ENCODE results near the gene NEB. TPM values are rescaled to one million over a fixed set of nuclear protein-coding genes. Genes with fewer than 3 reads are reported as not detected.

NEB gene
- total and polyA plus RNA-seq, 3 donors from 2014 or later = 5.5 to 18.6 (median 5.7) TPM

GRCh38 chr2:151490276-151490675 lies 244.0 kb downstream of the NEB start:
- Histone ChIP-seq H3K27ac (no peak overlapping the region), H3K9me3 (no peaks in the 10 kb centered on the region), H3K27me3 (no peaks in the 10 kb centered on the region), H3K36me3 (ENCODE audit: low read depth, missing control alignments) (no peaks in the 10 kb centered on the region), H3K4me1 (no peaks in the 10 kb centered on the region), H3K4me3 (no peak overlapping the region)
- no peak for DNase-seq
- TF ChIP-seq CTCF (IDR thresholded peaks at IDR 0.05) = no peak
- TF ChIP-seq POLR2A (IDR thresholded peaks at IDR 0.05) = no peak
- 94 to 96% methylated on average over 9 of the region's 9 CpGs for WGBS, 2 donors
- intact Hi-C loops (cut with DNase I; ENCODE audit: low total_unique reads) = no loop called here

GRCh38 chr2:151486053-151486452 lies 248.2 kb downstream of the NEB start:
- no peaks in the 10 kb centered on the region for H3K36me3 ChIP-seq (ENCODE audit: low read depth, missing control alignments)
- no peaks in the 10 kb centered on the region for H3K4me1 ChIP-seq
- H3K27ac ChIP-seq = no peak overlapping the region
- no peaks in the 10 kb centered on the region for H3K9me3 ChIP-seq
- H3K27me3 ChIP-seq = no peaks in the 10 kb centered on the region
- DNase-seq = no peak
- TF ChIP-seq POLR2A (IDR thresholded peaks at IDR 0.05) (no peak), CTCF (IDR thresholded peaks at IDR 0.05) (no peak)
- WGBS, 2 donors = 90 to 96% methylated on average over 1 of the region's 1 CpG
- intact Hi-C loops (cut with DNase I; ENCODE audit: low total_unique reads) = no loop called here
- no peak overlapping the region for H3K4me3 ChIP-seq

- H3K27me3 ChIP-seq = no peaks in the 10 kb centered on the region
- WGBS, 2 donors = 88 to 99% methylated on average over 4 of the region's 4 CpGs
- TF ChIP-seq POLR2A (IDR thresholded peaks at IDR 0.05) = no peak
- no peak for TF ChIP-seq CTCF (IDR thresholded peaks at IDR 0.05)
- no peak overlapping the region for H3K27ac ChIP-seq
- H3K4me3 ChIP-seq = no peak overlapping the region
- H3K9me3 ChIP-seq = no peaks in the 10 kb centered on the region
- DNase-seq = no peak
- H3K4me1 ChIP-seq = no peaks in the 10 kb centered on the region
- H3K36me3 ChIP-seq (ENCODE audit: low read depth, missing control alignments) = no peaks in the 10 kb centered on the region
- intact Hi-C loops (cut with DNase I; ENCODE audit: low total_unique reads) = no loop called here
Observed at GRCh38 chr2:151484100-151484499, 250.2 kb downstream of the NEB start.

- DNase-seq = no peak
- H3K9me3 ChIP-seq = no peaks in the 10 kb centered on the region
- intact Hi-C loops (cut with DNase I; ENCODE audit: low total_unique reads) = no loop called here
- H3K27me3 ChIP-seq = no peaks in the 10 kb centered on the region
- H3K4me1 ChIP-seq = no peaks in the 10 kb centered on the region
- no peaks in the 10 kb centered on the region for H3K36me3 ChIP-seq (ENCODE audit: low read depth, missing control alignments)
- H3K27ac ChIP-seq = no peak overlapping the region
- TF ChIP-seq CTCF (IDR thresholded peaks at IDR 0.05) = no peak
- no peak for TF ChIP-seq POLR2A (IDR thresholded peaks at IDR 0.05)
- 89 to 95% methylated on average over 6 of the region's 6 CpGs for WGBS, 2 donors
- no peak overlapping the region for H3K4me3 ChIP-seq
Observed at GRCh38 chr2:151483546-151483945, 250.7 kb downstream of the NEB start.

GRCh38 chr2:151482171-151482725 lies 252.0 kb downstream of the NEB start:
- Histone ChIP-seq H3K4me3 (no peak overlapping the region), H3K9me3 (no peaks in the 10 kb centered on the region), H3K27ac (no peak overlapping the region), H3K4me1 (no peaks in the 10 kb centered on the region), H3K36me3 (ENCODE audit: low read depth, missing control alignments) (no peaks in the 10 kb centered on the region), H3K27me3 (no peaks in the 10 kb centered on the region)
- no peak for TF ChIP-seq POLR2A (IDR thresholded peaks at IDR 0.05)
- DNase-seq = no peak
- WGBS, 2 donors = 77 to 94% methylated on average over 4 of the region's 4 CpGs
- intact Hi-C loops (cut with DNase I; ENCODE audit: low total_unique reads) = no loop called here
